MM.1S (cell line): ENCODE data around the gene CEACAM6.

Source experiments
- DNase-seq: peaks from one replicate; pipeline ENCODE4 v3.0.0-alpha.2; 2015
- H2AFZ ChIP-seq: fragments of 300-600 bp; sonication (generic); 2 replicates; pipeline ENCODE4 v1.6.0; 2016; ENCODE audit warnings: antibody characterized with exemption, low read length
- H3F3A ChIP-seq: fragments of 300-600 bp; sonication (generic); 2 replicates; pipeline ENCODE4 v1.6.1; 2016; ENCODE audit warnings: mild to moderate bottlenecking, antibody characterized with exemption, low read length, moderate library complexity, mixed read lengths; ENCODE audit not compliant: insufficient read depth
- H3K27ac ChIP-seq: fragments of 300-600 bp; sonication (generic); 2 replicates; pipeline ENCODE4 v1.5.1; 2016; ENCODE audit warnings: mild to moderate bottlenecking, low read length
- H3K27me3 ChIP-seq: fragments of 300-600 bp; sonication (generic); replicated peaks from 2 replicates; pipeline ENCODE4 v1.6.0; 2016; ENCODE audit warnings: low read length; ENCODE audit not compliant: insufficient read depth
- H3K36me3 ChIP-seq: fragments of 300-600 bp; sonication (generic); replicated peaks from 2 replicates; pipeline ENCODE4 v1.6.1; 2016; ENCODE audit warnings: mild to moderate bottlenecking, low read length, mixed read lengths; ENCODE audit not compliant: insufficient read depth
- H3K4me1 ChIP-seq: fragments of 300-600 bp; sonication (generic); 2 replicates; pipeline ENCODE4 v1.6.1; 2016; ENCODE audit warnings: low read length, mixed read lengths
- H3K4me2 ChIP-seq: fragments of 300-600 bp; sonication (generic); 2 replicates; pipeline ENCODE4 v1.6.0; 2016; ENCODE audit warnings: low read depth, low read length
- H3K4me3 ChIP-seq: fragments of 300-600 bp; sonication (generic); 2 replicates; pipeline ENCODE4 v1.5.1; 2016; ENCODE audit warnings: low read length, mixed read lengths
- H3K79me2 ChIP-seq: fragments of 300-600 bp; sonication (generic); 2 replicates; pipeline ENCODE4 v1.6.1; 2016; ENCODE audit warnings: mixed run types, low read length, mixed read lengths
- H3K9ac ChIP-seq: fragments of 300-600 bp; sonication (generic); 2 replicates; pipeline ENCODE4 v1.6.1; 2016; ENCODE audit warnings: low read length, mixed read lengths
- H3K9me2 ChIP-seq: fragments of 300-600 bp; sonication (generic); replicated peaks from 2 replicates; pipeline ENCODE4 v1.6.1; 2016; ENCODE audit warnings: mild to moderate bottlenecking, low read length, mixed read lengths; ENCODE audit not compliant: insufficient read depth
- H3K9me3 ChIP-seq: fragments of 300-600 bp; sonication (generic); replicated peaks from 2 replicates; pipeline ENCODE4 v1.6.1; 2016; ENCODE audit warnings: mild to moderate bottlenecking, low read length, mixed read lengths; ENCODE audit not compliant: insufficient read depth
- H4K20me1 ChIP-seq: fragments of 300-600 bp; sonication (generic); 2 replicates; pipeline ENCODE4 v1.6.1; 2016; ENCODE audit warnings: mild to moderate bottlenecking, low read length, moderate library complexity, mixed read lengths; ENCODE audit not compliant: insufficient read depth
- EZH2 ChIP-seq: fragments of 300-600 bp; sonication (generic); optimal IDR thresholded peaks from 2 replicates; pipeline ENCODE3; 2017; ENCODE audit warnings: low read depth, mild to moderate bottlenecking, antibody characterized with exemption, low read length, mixed read lengths
- EZH2phosphoT487 ChIP-seq: fragments of 300-600 bp; sonication (generic); IDR thresholded peaks from 2 replicates; pipeline ENCODE4 v1.6.1; 2018; ENCODE audit warnings: antibody characterized with exemption, low read length
- TF ChIP-seq, protein P1 (sequence below): fragments of 300-600 bp; sonication (generic); IDR thresholded peaks from 2 replicates; pipeline ENCODE4 v1.5.1; 2016; ENCODE audit warnings: antibody characterized with exemption, low read length, mixed read lengths

CEACAM6 gene

DNA sequence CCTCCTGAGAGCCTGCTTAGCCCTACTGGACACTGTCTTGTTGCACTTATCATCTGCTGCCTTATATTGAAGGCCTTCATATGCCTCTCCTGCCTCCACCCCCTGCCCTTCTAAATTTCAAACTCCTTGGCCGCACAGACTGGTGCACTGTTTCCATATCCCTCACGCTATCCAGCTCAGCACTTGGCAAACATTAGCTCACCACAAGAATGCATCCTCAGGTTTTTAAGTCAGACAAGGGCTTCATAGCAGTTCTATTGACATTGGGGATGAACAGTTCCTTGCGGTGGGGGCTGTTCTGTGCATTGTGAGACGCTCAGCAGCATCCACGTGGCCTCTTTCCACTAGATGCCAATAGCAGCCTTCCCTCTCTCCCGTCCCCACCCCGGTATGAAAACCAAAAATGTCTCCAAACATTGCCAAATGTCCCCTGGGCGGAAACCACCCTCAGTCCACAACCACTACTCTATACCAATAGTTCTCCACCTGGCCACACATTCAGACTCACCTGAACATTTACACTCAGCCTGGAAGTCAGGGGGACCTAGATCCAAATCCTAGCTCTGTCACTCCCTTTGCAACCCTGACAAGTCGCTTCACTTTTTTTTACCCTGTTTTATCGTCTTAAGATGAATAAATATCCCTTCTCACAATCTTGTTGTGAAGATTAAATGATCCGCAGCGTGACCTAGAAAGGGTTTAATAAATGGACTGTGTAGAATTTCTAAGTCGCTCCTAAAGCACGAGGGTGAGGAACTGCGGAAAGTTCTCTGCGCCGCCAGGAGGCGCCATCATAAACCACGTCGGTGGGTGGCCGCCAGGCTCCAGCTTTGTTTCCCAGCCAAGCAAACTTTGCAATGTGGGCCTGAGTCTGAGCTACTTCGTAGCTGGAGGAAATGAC is 37.4 kb downstream of the CEACAM6 start:
- Histone ChIP-seq H3K9ac (no peak overlapping the region), H3K4me3 (no peak overlapping the region), H3K27ac (no peak overlapping the region), H4K20me1 (no peaks in the 10 kb centered on the region), H3K36me3 (no peaks in the 10 kb centered on the region), H3K27me3 (peaks cover 83% of the 10 kb centered on the region), H3F3A (no peaks in the 10 kb centered on the region), H3K79me2 (no peaks in the 10 kb centered on the region), H3K4me1 (no peaks in the 10 kb centered on the region), H2AFZ (no peak overlapping the region), H3K4me2 (no peak overlapping the region), H3K9me2 (no peaks in the 10 kb centered on the region), H3K9me3 (no peaks in the 10 kb centered on the region)
- TF ChIP-seq EZH2phosphoT487 (no peak), EZH2 (no peak)
- TF ChIP-seq, protein P1, sequence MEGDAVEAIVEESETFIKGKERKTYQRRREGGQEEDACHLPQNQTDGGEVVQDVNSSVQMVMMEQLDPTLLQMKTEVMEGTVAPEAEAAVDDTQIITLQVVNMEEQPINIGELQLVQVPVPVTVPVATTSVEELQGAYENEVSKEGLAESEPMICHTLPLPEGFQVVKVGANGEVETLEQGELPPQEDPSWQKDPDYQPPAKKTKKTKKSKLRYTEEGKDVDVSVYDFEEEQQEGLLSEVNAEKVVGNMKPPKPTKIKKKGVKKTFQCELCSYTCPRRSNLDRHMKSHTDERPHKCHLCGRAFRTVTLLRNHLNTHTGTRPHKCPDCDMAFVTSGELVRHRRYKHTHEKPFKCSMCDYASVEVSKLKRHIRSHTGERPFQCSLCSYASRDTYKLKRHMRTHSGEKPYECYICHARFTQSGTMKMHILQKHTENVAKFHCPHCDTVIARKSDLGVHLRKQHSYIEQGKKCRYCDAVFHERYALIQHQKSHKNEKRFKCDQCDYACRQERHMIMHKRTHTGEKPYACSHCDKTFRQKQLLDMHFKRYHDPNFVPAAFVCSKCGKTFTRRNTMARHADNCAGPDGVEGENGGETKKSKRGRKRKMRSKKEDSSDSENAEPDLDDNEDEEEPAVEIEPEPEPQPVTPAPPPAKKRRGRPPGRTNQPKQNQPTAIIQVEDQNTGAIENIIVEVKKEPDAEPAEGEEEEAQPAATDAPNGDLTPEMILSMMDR: peak; percentile 79
- peak; percentile 52 for DNase-seq

GRCh38 chr19:41793414-41793727 is 38.0 kb downstream of the CEACAM6 start:
- no peak overlapping the region for H2AFZ ChIP-seq
- H3K9me2 ChIP-seq: no peaks in the 10 kb centered on the region
- H3K4me2 ChIP-seq: no peak overlapping the region
- H3K27ac ChIP-seq: no peak overlapping the region
- no peaks in the 10 kb centered on the region for H3K79me2 ChIP-seq
- no peaks in the 10 kb centered on the region for H4K20me1 ChIP-seq
- no peaks in the 10 kb centered on the region for H3K36me3 ChIP-seq
- H3K9me3 ChIP-seq: no peaks in the 10 kb centered on the region
- H3K9ac ChIP-seq: no peak overlapping the region
- no peak overlapping the region for H3K4me3 ChIP-seq
- no peaks in the 10 kb centered on the region for H3K4me1 ChIP-seq
- no peak for DNase-seq
- no peaks in the 10 kb centered on the region for H3F3A ChIP-seq
- no peak for TF ChIP-seq EZH2
- no peak for TF ChIP-seq EZH2phosphoT487
- TF ChIP-seq, protein P1: no peak
- peaks cover 86% of the 10 kb centered on the region for H3K27me3 ChIP-seq

DNA sequence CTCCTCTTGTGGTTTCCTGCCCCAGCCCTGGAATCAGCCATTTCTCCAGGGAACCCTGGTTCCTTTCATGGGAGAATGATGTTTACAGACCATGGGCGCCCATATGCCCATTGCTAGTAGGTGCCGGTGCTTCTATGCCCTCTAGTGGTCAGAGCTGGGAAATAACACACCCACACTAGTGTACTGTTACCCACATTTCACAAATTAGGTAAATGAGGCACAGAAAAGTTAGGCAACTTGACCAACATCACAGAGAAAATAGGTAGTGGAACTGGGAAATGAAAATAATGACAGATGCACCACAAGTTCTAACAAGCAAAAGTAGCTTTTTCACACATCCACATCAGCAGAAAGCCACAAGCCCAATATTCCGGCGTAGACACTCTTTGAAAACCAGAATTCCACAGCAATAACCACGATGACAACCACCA is 39.7 kb downstream of the CEACAM6 start:
- H3K4me1 ChIP-seq: no peaks in the 10 kb centered on the region
- peak; percentile 55 for DNase-seq

More for the DNA sequence above, 39.7 kb downstream of the CEACAM6 start:
- Histone ChIP-seq H3K9me3 (no peaks in the 10 kb centered on the region), H3K4me2 (no peak overlapping the region), H3K27me3 (peaks cover 91% of the 10 kb centered on the region), H3F3A (no peaks in the 10 kb centered on the region), H3K9me2 (no peaks in the 10 kb centered on the region), H3K79me2 (no peaks in the 10 kb centered on the region), H3K27ac (no peak overlapping the region), H4K20me1 (no peaks in the 10 kb centered on the region), H3K4me3 (no peak overlapping the region), H3K9ac (no peak overlapping the region), H3K36me3 (no peaks in the 10 kb centered on the region), H2AFZ (no peak overlapping the region)
- TF ChIP-seq, protein P1: peak; percentile 82
- TF ChIP-seq EZH2: no peak
